ENCODE measurements around the gene FBXO8.

The FBXO8 gene

GRCh38 chr4:174224550-174224949 is 58.9 kb downstream of the FBXO8 start:
- no peaks in the 10 kb centered on the region for H3K79me2 ChIP-seq (ENCODE audit: insufficient read depth, low read length)
- H3K4me1 ChIP-seq (ENCODE audit: insufficient read depth, low read length, poor library complexity, severe bottlenecking): no peaks in the 10 kb centered on the region
- H3F3A ChIP-seq (ENCODE audit: low read depth): no peaks in the 10 kb centered on the region
- TF ChIP-seq CTCF (conservative IDR thresholded peaks at IDR 0.05; ENCODE audit: low read length) (no peak), EZH2phosphoT487 (IDR thresholded peaks at IDR 0.05; ENCODE audit: borderline replicate concordance) (no peak)
- H3K4me3 ChIP-seq (ENCODE audit: low read length, poor library complexity, severe bottlenecking): no peak overlapping the region
- no peaks in the 10 kb centered on the region for H3K27me3 ChIP-seq (ENCODE audit: insufficient read depth, low read length, poor library complexity, severe bottlenecking)
- H3K9me3 ChIP-seq (ENCODE audit: insufficient read depth, low read depth, low read length): no peaks in the 10 kb centered on the region
- no peaks in the 10 kb centered on the region for H3K36me3 ChIP-seq (ENCODE audit: insufficient read depth, low read length)
- no peak overlapping the region for H2AFZ ChIP-seq (ENCODE audit: low read length)
- no peak overlapping the region for H3K9ac ChIP-seq (ENCODE audit: low read depth, low read length, poor library complexity, severe bottlenecking)
- H4K20me1 ChIP-seq (ENCODE audit: insufficient read depth, low read length, poor library complexity, severe bottlenecking): no peaks in the 10 kb centered on the region
- H3K4me2 ChIP-seq (ENCODE audit: low read depth, low read length, poor library complexity, severe bottlenecking): no peak overlapping the region
- no peaks in the 10 kb centered on the region for H3K9me2 ChIP-seq (replicated peaks; ENCODE audit: low read depth, low read length)

GRCh38 chr4:174222266-174222872 is 61.1 kb downstream of the FBXO8 start:
- Histone ChIP-seq H3K4me3 (ENCODE audit: low read length, poor library complexity, severe bottlenecking) (no peak overlapping the region), H3K4me1 (ENCODE audit: insufficient read depth, low read length, poor library complexity, severe bottlenecking) (no peaks in the 10 kb centered on the region), H3K4me2 (ENCODE audit: low read depth, low read length, poor library complexity, severe bottlenecking) (no peak overlapping the region), H3K79me2 (ENCODE audit: insufficient read depth, low read length) (no peaks in the 10 kb centered on the region), H3K36me3 (ENCODE audit: insufficient read depth, low read length) (no peaks in the 10 kb centered on the region), H3F3A (ENCODE audit: low read depth) (no peaks in the 10 kb centered on the region), H3K27me3 (ENCODE audit: insufficient read depth, low read length, poor library complexity, severe bottlenecking) (no peaks in the 10 kb centered on the region), H4K20me1 (ENCODE audit: insufficient read depth, low read length, poor library complexity, severe bottlenecking) (no peaks in the 10 kb centered on the region), H3K9ac (ENCODE audit: low read depth, low read length, poor library complexity, severe bottlenecking) (no peak overlapping the region), H3K9me3 (ENCODE audit: insufficient read depth, low read depth, low read length) (no peaks in the 10 kb centered on the region), H3K9me2 (replicated peaks; ENCODE audit: low read depth, low read length) (no peaks in the 10 kb centered on the region), H2AFZ (ENCODE audit: low read length) (peak overlapping the region; percentile 70; the same call in 1 of the 2 replicates)
- no peak for TF ChIP-seq EZH2phosphoT487 (IDR thresholded peaks at IDR 0.05; ENCODE audit: borderline replicate concordance)
- peak; percentile 86 for TF ChIP-seq CTCF (conservative IDR thresholded peaks at IDR 0.05; ENCODE audit: low read length)

GRCh38 chr4:174218127-174218790 is 65.2 kb downstream of the FBXO8 start:
- TF ChIP-seq CTCF (conservative IDR thresholded peaks at IDR 0.05; ENCODE audit: low read length) (no peak), EZH2phosphoT487 (IDR thresholded peaks at IDR 0.05; ENCODE audit: borderline replicate concordance) (no peak)
- Histone ChIP-seq H3K79me2 (ENCODE audit: insufficient read depth, low read length) (no peaks in the 10 kb centered on the region), H3K9ac (ENCODE audit: low read depth, low read length, poor library complexity, severe bottlenecking) (no peak overlapping the region), H2AFZ (ENCODE audit: low read length) (no peak overlapping the region), H3K9me3 (ENCODE audit: insufficient read depth, low read depth, low read length) (no peaks in the 10 kb centered on the region), H3K4me1 (ENCODE audit: insufficient read depth, low read length, poor library complexity, severe bottlenecking) (peaks cover 3% of the 10 kb centered on the region), H3K4me2 (ENCODE audit: low read depth, low read length, poor library complexity, severe bottlenecking) (no peak overlapping the region), H3K36me3 (ENCODE audit: insufficient read depth, low read length) (no peaks in the 10 kb centered on the region), H3K9me2 (replicated peaks; ENCODE audit: low read depth, low read length) (no peaks in the 10 kb centered on the region), H3K4me3 (ENCODE audit: low read length, poor library complexity, severe bottlenecking) (no peak overlapping the region), H3F3A (ENCODE audit: low read depth) (no peaks in the 10 kb centered on the region), H3K27me3 (ENCODE audit: insufficient read depth, low read length, poor library complexity, severe bottlenecking) (no peaks in the 10 kb centered on the region), H4K20me1 (ENCODE audit: insufficient read depth, low read length, poor library complexity, severe bottlenecking) (no peaks in the 10 kb centered on the region)
